IPS-20b (cell line): ENCODE measurements around the gene AAK1.
"Not testable (repeated sequence)": the region's sequence is repeated elsewhere in the genome, so short reads cannot be mapped to it uniquely, and the experiment has no call there.

Experiments used
- H3K27ac ChIP-seq: one replicate; pipeline ENCODE4 v1.5.1; 2013; ENCODE audit warnings: low read length
- H3K27me3 ChIP-seq: 2 replicates; pipeline ENCODE4 v1.6.1; 2013; ENCODE audit warnings: mild to moderate bottlenecking, low read length, inconsistent platforms; ENCODE audit not compliant: insufficient read depth
- H3K36me3 ChIP-seq: 2 replicates; pipeline ENCODE4 v1.6.1; 2013; ENCODE audit warnings: low read depth, mild to moderate bottlenecking, inconsistent platforms, low read length, moderate library complexity; ENCODE audit not compliant: insufficient read depth
- H3K4me1 ChIP-seq: 2 replicates; pipeline ENCODE4 v1.6.1; 2013; ENCODE audit warnings: mild to moderate bottlenecking, control low read depth, inconsistent platforms, low read length, moderate library complexity; ENCODE audit not compliant: insufficient read depth
- H3K4me3 ChIP-seq: 2 replicates; pipeline ENCODE4 v1.5.1; 2013; ENCODE audit warnings: mild to moderate bottlenecking, low read length, inconsistent platforms
- H3K9ac ChIP-seq: 2 replicates; pipeline ENCODE4 v1.6.1; 2013; ENCODE audit warnings: low read depth, mild to moderate bottlenecking, inconsistent platforms, low read length, moderate library complexity
- H3K9me3 ChIP-seq: 2 replicates; pipeline ENCODE4 v1.6.1; 2013; ENCODE audit warnings: mild to moderate bottlenecking, low read depth, low read length, inconsistent platforms; ENCODE audit not compliant: insufficient read depth

AAK1 gene

DNA sequence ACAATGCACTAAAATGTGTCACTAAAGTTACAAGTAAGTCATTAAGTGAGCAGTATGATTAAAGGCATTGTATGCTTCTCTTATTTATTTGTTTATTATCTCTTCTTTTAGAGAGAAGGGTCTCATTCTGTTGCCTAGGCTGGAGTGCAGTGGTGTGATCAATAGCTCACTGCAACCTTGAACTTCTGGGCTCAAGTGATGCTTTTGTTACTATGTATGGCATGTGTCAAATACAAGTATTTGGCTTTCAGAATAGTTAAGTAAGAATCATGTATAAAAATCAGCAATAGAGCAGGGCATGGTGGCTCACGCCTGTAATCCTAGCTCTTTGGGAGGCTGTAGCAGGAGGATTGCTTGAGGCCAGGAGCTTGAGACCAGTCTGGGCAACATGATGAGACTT, 15.8 kb upstream of the AAK1 start:
- no peak overlapping the region for H3K4me3 ChIP-seq
- no peak overlapping the region for H3K9ac ChIP-seq
- H3K36me3 ChIP-seq = no peaks in the 10 kb centered on the region
- no peaks in the 10 kb centered on the region for H3K27me3 ChIP-seq
- peaks cover 2% of the 10 kb centered on the region; the same call in 1 of the 2 replicates for H3K4me1 ChIP-seq
- no peaks in the 10 kb centered on the region for H3K9me3 ChIP-seq
- H3K27ac ChIP-seq = no peak overlapping the region

GRCh38 chr2:69652206-69652605, 8.7 kb upstream of the AAK1 start:
- peaks cover 4% of the 10 kb centered on the region for H3K4me1 ChIP-seq
- H3K36me3 ChIP-seq = no peaks in the 10 kb centered on the region
- no peaks in the 10 kb centered on the region for H3K27me3 ChIP-seq
- no peak overlapping the region for H3K4me3 ChIP-seq
- H3K9me3 ChIP-seq = no peaks in the 10 kb centered on the region
- H3K27ac ChIP-seq = no peak overlapping the region
- H3K9ac ChIP-seq = no peak overlapping the region

GRCh38 chr2:69647196-69647595, 3.7 kb upstream of the AAK1 start:
- H3K9ac ChIP-seq, H3K4me1 ChIP-seq, H3K27ac ChIP-seq: not testable (repeated sequence)

DNA sequence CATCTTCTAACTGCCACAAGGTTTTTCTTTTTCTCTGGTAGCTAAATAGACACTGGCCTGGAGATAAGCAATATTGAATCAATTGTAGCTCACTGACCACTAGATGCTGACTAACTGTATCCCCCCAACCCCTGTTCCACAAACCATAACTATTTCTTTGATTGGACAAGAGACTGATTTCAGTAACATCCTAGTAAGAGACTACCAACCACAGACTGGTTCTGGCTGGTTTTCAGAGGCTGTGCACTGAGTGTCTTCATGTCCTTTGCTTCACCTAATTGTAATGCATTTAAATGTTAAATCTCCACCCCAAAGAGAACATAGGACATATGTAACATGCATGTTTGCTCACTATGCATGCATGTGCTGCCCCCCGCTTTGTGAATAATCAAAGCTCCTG, 3.2 kb upstream of the AAK1 start:
- Histone ChIP-seq H3K4me1 (peaks cover 9% of the 10 kb centered on the region), H3K27me3 (peaks cover 13% of the 10 kb centered on the region; the same call in 1 of the 2 replicates), H3K4me3 (no peak overlapping the region), H3K9ac (no peak overlapping the region), H3K9me3 (no peaks in the 10 kb centered on the region), H3K27ac (no peak overlapping the region), H3K36me3 (no peaks in the 10 kb centered on the region)

More at GRCh38 chr2:69647196-69647595, 3.7 kb upstream of the AAK1 start:
- H3K27me3 ChIP-seq = peaks cover 13% of the 10 kb centered on the region; the same call in 1 of the 2 replicates
- not testable (repeated sequence) for H3K36me3 ChIP-seq, H3K4me3 ChIP-seq, H3K9me3 ChIP-seq

DNA sequence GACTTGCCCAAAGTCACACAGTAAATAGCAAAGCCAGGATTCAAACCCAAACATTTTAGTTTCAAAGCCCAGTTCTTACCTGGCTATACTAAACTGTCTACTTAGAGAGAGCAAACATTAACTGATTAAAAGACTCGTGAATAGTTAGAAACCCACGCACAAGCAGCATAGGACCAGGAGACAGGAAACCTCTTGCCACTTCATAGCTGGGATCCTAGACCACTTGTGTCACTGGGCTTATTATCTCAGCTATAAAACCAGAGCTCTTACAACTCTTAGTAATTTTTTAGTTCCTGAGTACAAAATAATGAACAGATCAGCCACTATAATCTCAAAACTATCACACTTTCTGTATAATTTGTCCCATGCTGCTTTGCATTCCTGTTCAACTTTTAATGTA, 2.4 kb upstream of the AAK1 start:
- Histone ChIP-seq H3K4me1 (peaks cover 17% of the 10 kb centered on the region), H3K27ac (no peak overlapping the region), H3K9me3 (no peaks in the 10 kb centered on the region), H3K36me3 (no peaks in the 10 kb centered on the region), H3K27me3 (peaks cover 13% of the 10 kb centered on the region; the same call in 1 of the 2 replicates), H3K4me3 (no peak overlapping the region), H3K9ac (no peak overlapping the region)

- Histone ChIP-seq H3K9ac (no peak overlapping the region), H3K36me3 (no peaks in the 10 kb centered on the region), H3K4me3 (peak overlapping the region; percentile 97), H3K27me3 (peaks cover 13% of the 10 kb centered on the region; the same call in 1 of the 2 replicates), H3K9me3 (no peaks in the 10 kb centered on the region), H3K4me1 (peaks cover 23% of the 10 kb centered on the region), H3K27ac (no peak overlapping the region)
Measured at GRCh38 chr2:69645031-69645431, 1.5 kb upstream of the AAK1 start.

GRCh38 chr2:69644506-69644979, 1.0 kb upstream of the AAK1 start:
- peaks cover 13% of the 10 kb centered on the region; the same call in 1 of the 2 replicates for H3K27me3 ChIP-seq
- H3K36me3 ChIP-seq = no peaks in the 10 kb centered on the region
- peak overlapping the region; percentile 95; the same call in 1 of the 2 replicates for H3K9ac ChIP-seq
- H3K9me3 ChIP-seq = no peaks in the 10 kb centered on the region
- peak overlapping the region; percentile 97 for H3K4me3 ChIP-seq
- peaks cover 25% of the 10 kb centered on the region for H3K4me1 ChIP-seq
- H3K27ac ChIP-seq = no peak overlapping the region

GRCh38 chr2:69642709-69643601, 584 bp downstream of the AAK1 start:
- Histone ChIP-seq H3K9me3 (no peaks in the 10 kb centered on the region), H3K36me3 (no peaks in the 10 kb centered on the region), H3K9ac (peak overlapping the region; percentile 88), H3K27ac (no peak overlapping the region), H3K27me3 (peaks cover 13% of the 10 kb centered on the region; the same call in 1 of the 2 replicates), H3K4me1 (peaks cover 26% of the 10 kb centered on the region), H3K4me3 (peak overlapping the region; percentile 97)

DNA sequence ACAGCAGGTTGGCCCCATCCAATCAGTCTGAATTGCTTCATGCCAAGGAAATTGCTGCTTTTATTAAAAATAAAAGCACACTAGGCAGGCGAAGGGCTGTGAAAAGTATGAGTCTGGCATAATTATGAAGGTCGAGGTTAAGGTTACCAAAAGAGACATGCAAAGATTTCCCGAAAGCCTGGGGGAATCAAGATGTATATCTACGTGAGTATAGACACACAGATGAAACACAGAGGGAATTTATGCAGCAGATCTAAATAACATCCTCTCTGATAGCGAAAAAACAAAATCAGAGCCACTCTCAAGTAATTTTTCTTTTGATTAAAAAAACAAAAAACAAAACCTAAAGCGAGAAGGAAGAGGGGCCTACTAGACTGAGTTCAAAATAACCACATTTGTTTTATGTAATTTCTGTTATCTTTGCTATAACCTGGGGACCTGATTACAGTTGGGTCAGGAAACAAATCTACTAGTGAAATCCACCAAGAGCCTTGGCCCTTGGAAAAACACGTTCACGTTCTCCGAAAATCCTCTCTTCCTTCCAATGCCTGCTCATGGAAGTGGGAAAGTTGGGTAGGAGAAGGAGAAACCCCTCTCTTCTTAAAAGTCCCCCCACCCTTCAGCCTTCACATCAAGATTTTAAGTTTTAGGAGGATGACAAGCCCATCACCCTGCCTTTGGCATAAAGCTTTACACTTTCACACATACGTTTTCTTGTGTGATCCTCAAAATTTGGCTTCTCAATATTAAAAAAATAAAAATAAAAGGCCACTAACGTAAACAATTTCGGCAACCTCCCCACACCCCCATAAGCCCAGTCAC, 1.4 kb downstream of the AAK1 start:
- no peaks in the 10 kb centered on the region for H3K9me3 ChIP-seq
- no peaks in the 10 kb centered on the region; the same call in 1 of the 2 replicates for H3K36me3 ChIP-seq
- no peak overlapping the region for H3K27ac ChIP-seq
- peak overlapping the region; percentile 88 for H3K9ac ChIP-seq
- peaks cover 13% of the 10 kb centered on the region; the same call in 1 of the 2 replicates for H3K27me3 ChIP-seq
- peak overlapping the region; percentile 97 for H3K4me3 ChIP-seq
- H3K4me1 ChIP-seq = peaks cover 26% of the 10 kb centered on the region

DNA sequence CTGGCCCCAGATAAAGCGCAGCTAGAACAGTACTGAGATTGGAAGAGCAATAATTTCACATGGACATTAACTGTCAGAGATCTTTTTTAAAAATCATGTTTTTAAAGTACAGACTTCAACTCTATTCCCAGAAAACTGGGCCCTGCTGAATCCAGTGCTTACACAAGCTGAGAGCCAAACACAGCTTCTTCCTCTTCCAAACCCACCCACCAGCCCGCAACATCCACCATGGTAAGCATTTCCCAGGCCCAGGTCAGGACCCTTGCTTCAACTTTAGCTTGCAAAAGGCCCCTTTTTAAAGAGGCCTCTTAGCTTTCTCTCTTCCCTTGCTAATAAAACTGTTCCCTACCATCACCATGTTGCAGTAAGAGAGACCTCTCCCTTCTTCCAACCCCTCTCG, 2.1 kb downstream of the AAK1 start:
- Histone ChIP-seq H3K4me1 (peaks cover 26% of the 10 kb centered on the region), H3K27me3 (peaks cover 13% of the 10 kb centered on the region; the same call in 1 of the 2 replicates), H3K9ac (peak overlapping the region; percentile 88; the same call in 1 of the 2 replicates), H3K9me3 (no peaks in the 10 kb centered on the region), H3K27ac (no peak overlapping the region), H3K36me3 (no peaks in the 10 kb centered on the region; the same call in 1 of the 2 replicates), H3K4me3 (peak overlapping the region; percentile 97)

GRCh38 chr2:69639266-69639665, 4.3 kb downstream of the AAK1 start:
- no peak overlapping the region for H3K4me3 ChIP-seq
- H3K36me3 ChIP-seq = no peaks in the 10 kb centered on the region; the same call in 1 of the 2 replicates
- no peaks in the 10 kb centered on the region; the same call in 1 of the 2 replicates for H3K27me3 ChIP-seq
- H3K4me1 ChIP-seq = peaks cover 22% of the 10 kb centered on the region
- no peak overlapping the region for H3K9ac ChIP-seq
- no peak overlapping the region for H3K27ac ChIP-seq
- H3K9me3 ChIP-seq = no peaks in the 10 kb centered on the region
